Muscle layer of colon (tissue), 2 donors: ENCODE results near the gene INTS11.

Experiments
- H3K27ac ChIP-seq: one replicate; pipeline ENCODE4 v1.7.0; 2013; ENCODE audit warnings: low read depth, mild to moderate bottlenecking, low read length, moderate library complexity
- H3K27me3 ChIP-seq, 2 donors: one replicate each; pipeline ENCODE4 v1.7.0; 2013; ENCODE audit warnings: low read length in 2 of 2, mild to moderate bottlenecking in 2 of 2; ENCODE audit not compliant: insufficient read depth in 2 of 2, control insufficient read depth in 1 of 2
- H3K36me3 ChIP-seq: one replicate; pipeline ENCODE4 v1.7.0; 2013; ENCODE audit warnings: mild to moderate bottlenecking, low read length; ENCODE audit not compliant: insufficient read depth
- H3K4me1 ChIP-seq: one replicate; pipeline ENCODE4 v1.7.0; 2013; ENCODE audit warnings: mild to moderate bottlenecking, low read length; ENCODE audit not compliant: insufficient read depth
- H3K4me3 ChIP-seq, 2 donors: one replicate each; pipeline ENCODE4 v1.7.0; 2013; ENCODE audit warnings: low read length in 2 of 2, low read depth in 1 of 2, mild to moderate bottlenecking in 1 of 2, moderate library complexity in 1 of 2
- H3K9ac ChIP-seq: one replicate; pipeline ENCODE4 v1.7.0; 2013; ENCODE audit warnings: low read length
- H3K9me3 ChIP-seq: one replicate; pipeline ENCODE4 v1.7.0; 2013; ENCODE audit warnings: mild to moderate bottlenecking, low read length
- donor health status: abdominal sarcoma.
- donor health status: Adenocarcinoma of cecum.

The INTS11 gene

DNA sequence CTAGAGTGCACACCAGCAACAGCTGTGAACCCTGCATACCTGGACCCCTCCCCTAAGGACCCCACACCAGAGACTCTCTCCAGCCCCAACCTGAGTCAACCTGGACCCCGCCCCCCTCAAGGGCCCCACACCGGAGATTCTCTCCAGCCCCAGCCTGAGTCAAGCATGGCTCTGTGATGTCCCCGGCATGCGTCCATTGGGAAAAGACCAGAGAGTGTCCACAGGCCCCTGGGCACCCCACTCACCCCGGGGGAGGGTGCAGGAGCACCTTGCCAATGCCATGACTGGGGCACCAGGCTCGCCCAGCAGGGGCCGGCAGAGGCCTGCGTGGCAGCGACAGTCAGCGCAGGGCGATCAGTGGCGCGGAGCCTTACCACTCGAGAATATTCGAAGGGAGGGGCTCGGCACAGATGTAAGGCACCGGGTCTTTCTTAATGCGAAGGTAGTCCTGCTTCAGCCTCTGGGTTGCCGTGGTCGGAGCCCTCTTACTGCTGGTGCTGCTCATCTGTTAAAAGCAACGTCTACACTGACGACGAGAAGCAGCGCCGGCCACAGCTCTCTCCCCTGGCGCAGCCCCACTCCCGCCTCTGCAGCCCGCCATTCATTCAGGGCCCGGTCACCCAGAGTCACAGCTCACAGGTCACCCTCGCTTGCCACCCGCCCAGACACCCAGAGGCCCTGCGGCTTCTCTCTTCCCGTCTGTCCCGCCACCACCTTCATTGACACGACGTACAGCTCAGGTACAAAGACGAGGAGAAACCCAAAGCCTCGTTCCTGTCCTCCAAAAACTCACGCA lies 56.8 kb downstream of the INTS11 start:
- H3K27ac ChIP-seq, result no peak overlapping the region
- no peak overlapping the region for H3K9ac ChIP-seq
- no peaks in the 10 kb centered on the region for H3K9me3 ChIP-seq
- H3K4me3 ChIP-seq, result no peak overlapping the region
- H3K27me3 ChIP-seq, result no peaks in the 10 kb centered on the region
- H3K36me3 ChIP-seq, result peaks cover 24% of the 10 kb centered on the region
- H3K4me1 ChIP-seq, result peaks cover 28% of the 10 kb centered on the region

DNA sequence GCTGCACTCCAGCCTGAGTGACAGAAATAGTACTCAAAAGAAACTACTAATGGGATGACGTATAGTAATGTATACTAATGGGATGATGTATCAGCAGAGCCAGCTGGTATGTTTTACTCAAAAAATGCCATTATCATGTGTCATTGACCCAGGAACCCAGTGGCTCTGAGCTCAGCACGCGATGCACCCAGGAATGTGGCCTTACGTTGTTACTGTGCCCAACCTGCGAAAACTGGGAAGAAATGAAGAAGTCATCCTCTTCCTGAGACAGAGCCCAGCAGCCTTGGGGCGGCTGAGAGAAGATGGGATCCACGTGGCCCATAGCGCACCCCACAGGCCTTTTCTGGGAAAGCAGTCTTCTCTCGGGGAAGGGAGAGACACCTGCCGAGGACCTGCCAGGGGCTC lies 59.6 kb downstream of the INTS11 start:
- Histone ChIP-seq H3K4me1 (peaks cover under 1% of the 10 kb centered on the region), H3K9me3 (no peaks in the 10 kb centered on the region), H3K9ac (no peak overlapping the region), H3K4me3 (no peak overlapping the region), H3K27me3 (no peaks in the 10 kb centered on the region), H3K36me3 (peaks cover 49% of the 10 kb centered on the region), H3K27ac (no peak overlapping the region)

DNA sequence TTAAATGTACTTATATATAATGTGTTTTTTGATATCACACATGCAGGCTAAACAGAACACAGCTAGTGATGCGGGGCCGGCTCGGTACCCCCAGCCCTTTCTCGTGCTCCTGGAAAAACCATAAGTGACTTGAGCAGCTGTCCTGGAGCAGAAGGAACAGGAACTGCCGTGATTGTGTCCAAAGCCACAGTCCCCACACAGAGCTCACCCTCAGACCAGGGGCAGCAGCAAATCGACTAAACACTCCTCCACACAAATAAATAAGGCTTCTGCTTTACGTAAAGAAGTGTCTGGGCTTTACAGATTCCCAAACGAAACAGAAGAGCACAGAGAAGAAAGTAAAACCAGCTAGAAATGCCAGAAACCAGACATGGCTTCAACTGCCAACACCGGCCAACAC lies 60.4 kb downstream of the INTS11 start:
- Histone ChIP-seq H3K27ac (no peak overlapping the region), H3K4me3 (no peak overlapping the region), H3K4me1 (no peaks in the 10 kb centered on the region), H3K36me3 (peaks cover 54% of the 10 kb centered on the region), H3K9ac (no peak overlapping the region), H3K27me3 (no peaks in the 10 kb centered on the region), H3K9me3 (no peaks in the 10 kb centered on the region)

DNA sequence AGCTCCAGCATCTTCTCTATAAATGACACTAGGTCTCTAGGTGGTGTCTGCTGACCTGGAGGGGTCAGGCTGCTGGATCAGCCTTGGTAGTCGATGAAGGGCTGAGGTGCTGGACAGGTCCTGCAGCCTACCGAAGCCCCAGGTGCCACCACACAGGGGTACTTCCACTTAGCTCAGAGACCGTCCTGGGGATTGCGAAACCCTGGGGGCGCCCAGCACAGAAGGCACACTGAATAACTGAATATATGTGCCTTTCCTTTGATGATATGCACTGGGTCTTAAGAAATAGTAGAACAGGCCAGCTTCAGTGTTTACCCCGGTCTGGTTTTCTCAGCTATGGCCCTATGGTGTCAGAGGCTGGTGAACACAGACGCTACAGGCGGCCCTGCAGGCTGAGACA lies 61.7 kb downstream of the INTS11 start:
- H3K36me3 ChIP-seq, result peaks cover 48% of the 10 kb centered on the region
- no peaks in the 10 kb centered on the region for H3K4me1 ChIP-seq
- H3K27me3 ChIP-seq, result no peaks in the 10 kb centered on the region
- no peaks in the 10 kb centered on the region for H3K9me3 ChIP-seq
- H3K9ac ChIP-seq, result no peak overlapping the region
- no peak overlapping the region for H3K4me3 ChIP-seq
- no peak overlapping the region for H3K27ac ChIP-seq

DNA sequence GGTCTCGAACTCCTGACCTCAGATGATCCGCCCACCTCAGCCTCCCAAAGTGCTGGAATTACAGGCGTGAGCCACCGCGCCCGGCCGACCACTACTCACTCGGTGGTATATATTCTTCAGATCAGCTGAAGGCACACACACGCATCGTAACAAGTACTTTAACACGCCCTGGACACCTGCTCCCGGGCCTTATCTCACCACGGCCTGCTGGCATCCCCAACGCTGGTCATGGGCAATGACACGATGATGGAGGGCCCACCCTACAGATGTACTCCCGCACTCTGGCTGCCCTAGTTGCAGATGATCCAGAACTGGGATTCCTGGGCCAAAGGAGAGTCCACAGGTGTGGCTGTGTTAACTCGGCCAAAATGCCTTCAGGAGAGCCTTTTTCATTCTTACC lies 62.4 kb downstream of the INTS11 start:
- no peak overlapping the region for H3K9ac ChIP-seq
- no peak overlapping the region for H3K4me3 ChIP-seq
- no peak overlapping the region for H3K27ac ChIP-seq
- H3K4me1 ChIP-seq, result no peaks in the 10 kb centered on the region
- H3K9me3 ChIP-seq, result no peaks in the 10 kb centered on the region
- H3K27me3 ChIP-seq, result no peaks in the 10 kb centered on the region
- H3K36me3 ChIP-seq, result peaks cover 41% of the 10 kb centered on the region
